ENCODE measurements around the gene HDAC4.

HDAC4 gene

GRCh38 chr2:239401067-239401880 is 454 bp upstream of the HDAC4 start (continued):
- TF ChIP-seq ZNF518A (tag by site-specific recombination; conservative IDR thresholded peaks at IDR 0.05; ENCODE audit: low read depth): no peak
- TF ChIP-seq HOXC10 (CRISPR knock-in tag; IDR thresholded peaks at IDR 0.05): 0 out of 2 replicates have a peak, but pooled peaks have one; percentile 27
- TF ChIP-seq ZNF19 (tag by site-specific recombination; IDR thresholded peaks at IDR 0.05; ENCODE audit: low read depth): no peak
- TF ChIP-seq ZNF148 (tag by site-specific recombination; IDR thresholded peaks at IDR 0.05; ENCODE audit: borderline replicate concordance): no peak
- no peak for TF ChIP-seq PRDM6 (tag by site-specific recombination; IDR thresholded peaks at IDR 0.05)
- no peak for TF ChIP-seq ZNF664 (tag by site-specific recombination; IDR thresholded peaks at IDR 0.05)
- TF ChIP-seq HOXA7 (CRISPR knock-in tag; IDR thresholded peaks at IDR 0.05; ENCODE audit: borderline replicate concordance): no peak
- no peak for TF ChIP-seq ZNF138 (tag by site-specific recombination; IDR thresholded peaks at IDR 0.05; ENCODE audit: borderline replicate concordance)
- TF ChIP-seq PATZ1 (tag by site-specific recombination; IDR thresholded peaks at IDR 0.05): peak; percentile 76
- TF ChIP-seq, protein P1, sequence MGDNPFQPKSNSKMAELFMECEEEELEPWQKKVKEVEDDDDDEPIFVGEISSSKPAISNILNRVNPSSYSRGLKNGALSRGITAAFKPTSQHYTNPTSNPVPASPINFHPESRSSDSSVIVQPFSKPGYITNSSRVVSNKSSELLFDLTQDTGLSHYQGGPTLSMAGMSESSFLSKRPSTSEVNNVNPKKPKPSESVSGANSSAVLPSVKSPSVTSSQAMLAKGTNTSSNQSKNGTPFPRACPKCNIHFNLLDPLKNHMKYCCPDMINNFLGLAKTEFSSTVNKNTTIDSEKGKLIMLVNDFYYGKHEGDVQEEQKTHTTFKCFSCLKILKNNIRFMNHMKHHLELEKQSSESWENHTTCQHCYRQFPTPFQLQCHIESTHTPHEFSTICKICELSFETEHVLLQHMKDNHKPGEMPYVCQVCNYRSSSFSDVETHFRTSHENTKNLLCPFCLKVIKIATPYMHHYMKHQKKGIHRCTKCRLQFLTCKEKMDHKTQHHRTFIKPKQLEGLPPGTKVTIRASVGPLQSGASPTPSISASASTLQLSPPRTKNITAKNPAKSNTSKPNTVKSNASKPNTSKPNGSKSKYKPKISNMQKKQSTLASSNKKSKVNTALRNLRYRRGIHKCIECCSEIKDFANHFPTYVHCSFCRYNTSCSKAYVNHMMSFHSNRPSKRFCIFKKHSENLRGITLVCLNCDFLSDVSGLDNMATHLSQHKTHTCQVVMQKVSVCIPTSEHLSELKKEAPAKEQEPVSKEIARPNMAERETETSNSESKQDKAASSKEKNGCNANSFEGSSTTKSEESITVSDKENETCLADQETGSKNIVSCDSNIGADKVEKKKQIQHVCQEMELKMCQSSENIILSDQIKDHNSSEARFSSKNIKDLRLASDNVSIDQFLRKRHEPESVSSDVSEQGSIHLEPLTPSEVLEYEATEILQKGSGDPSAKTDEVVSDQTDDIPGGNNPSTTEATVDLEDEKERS (tag by site-specific recombination; IDR thresholded peaks at IDR 0.05): no peak
- TF ChIP-seq ZNF133 (tag by site-specific recombination; IDR thresholded peaks at IDR 0.05): no peak
- TF ChIP-seq ZNF146 (tag by site-specific recombination; IDR thresholded peaks at IDR 0.05): no peak
- TF ChIP-seq OSR2 (tag by site-specific recombination; IDR thresholded peaks at IDR 0.05): no peak
- no peak for TF ChIP-seq ZBTB11 (tag by site-specific recombination; conservative IDR thresholded peaks at IDR 0.05; ENCODE audit: low read depth)
- no peak; the same call in 1 of the 2 replicates for TF ChIP-seq FEZF1 (tag by site-specific recombination; IDR thresholded peaks at IDR 0.05)
- no peak for TF ChIP-seq IKZF3 (tag by site-specific recombination; IDR thresholded peaks at IDR 0.05)
- no peak for TF ChIP-seq ZNF624 (tag by site-specific recombination; IDR thresholded peaks at IDR 0.05)
- TF ChIP-seq, protein P2, sequence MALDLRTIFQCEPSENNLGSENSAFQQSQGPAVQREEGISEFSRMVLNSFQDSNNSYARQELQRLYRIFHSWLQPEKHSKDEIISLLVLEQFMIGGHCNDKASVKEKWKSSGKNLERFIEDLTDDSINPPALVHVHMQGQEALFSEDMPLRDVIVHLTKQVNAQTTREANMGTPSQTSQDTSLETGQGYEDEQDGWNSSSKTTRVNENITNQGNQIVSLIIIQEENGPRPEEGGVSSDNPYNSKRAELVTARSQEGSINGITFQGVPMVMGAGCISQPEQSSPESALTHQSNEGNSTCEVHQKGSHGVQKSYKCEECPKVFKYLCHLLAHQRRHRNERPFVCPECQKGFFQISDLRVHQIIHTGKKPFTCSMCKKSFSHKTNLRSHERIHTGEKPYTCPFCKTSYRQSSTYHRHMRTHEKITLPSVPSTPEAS (tag by site-specific recombination; IDR thresholded peaks at IDR 0.05): 0 out of 2 replicates have a peak, but pooled peaks have one; percentile 9
